HG03469 (cell line): ENCODE results near the gene IGLON5.

Experiments
- ATAC-seq: cut with Tn5 transposase; IDR thresholded peaks from one replicate; pipeline ENCODE4 v1.9.1; 2021; ENCODE audit warnings: mild to moderate bottlenecking, moderate library complexity, moderate number of reproducible peaks; ENCODE audit not compliant: unreplicated experiment

Gene IGLON5

GRCh38 chr19:51317376-51317775 is 5.9 kb downstream of the IGLON5 start:
- ATAC-seq: no peak

- ATAC-seq: no peak
Measured at GRCh38 chr19:51317968-51318367, 6.5 kb downstream of the IGLON5 start.

DNA sequence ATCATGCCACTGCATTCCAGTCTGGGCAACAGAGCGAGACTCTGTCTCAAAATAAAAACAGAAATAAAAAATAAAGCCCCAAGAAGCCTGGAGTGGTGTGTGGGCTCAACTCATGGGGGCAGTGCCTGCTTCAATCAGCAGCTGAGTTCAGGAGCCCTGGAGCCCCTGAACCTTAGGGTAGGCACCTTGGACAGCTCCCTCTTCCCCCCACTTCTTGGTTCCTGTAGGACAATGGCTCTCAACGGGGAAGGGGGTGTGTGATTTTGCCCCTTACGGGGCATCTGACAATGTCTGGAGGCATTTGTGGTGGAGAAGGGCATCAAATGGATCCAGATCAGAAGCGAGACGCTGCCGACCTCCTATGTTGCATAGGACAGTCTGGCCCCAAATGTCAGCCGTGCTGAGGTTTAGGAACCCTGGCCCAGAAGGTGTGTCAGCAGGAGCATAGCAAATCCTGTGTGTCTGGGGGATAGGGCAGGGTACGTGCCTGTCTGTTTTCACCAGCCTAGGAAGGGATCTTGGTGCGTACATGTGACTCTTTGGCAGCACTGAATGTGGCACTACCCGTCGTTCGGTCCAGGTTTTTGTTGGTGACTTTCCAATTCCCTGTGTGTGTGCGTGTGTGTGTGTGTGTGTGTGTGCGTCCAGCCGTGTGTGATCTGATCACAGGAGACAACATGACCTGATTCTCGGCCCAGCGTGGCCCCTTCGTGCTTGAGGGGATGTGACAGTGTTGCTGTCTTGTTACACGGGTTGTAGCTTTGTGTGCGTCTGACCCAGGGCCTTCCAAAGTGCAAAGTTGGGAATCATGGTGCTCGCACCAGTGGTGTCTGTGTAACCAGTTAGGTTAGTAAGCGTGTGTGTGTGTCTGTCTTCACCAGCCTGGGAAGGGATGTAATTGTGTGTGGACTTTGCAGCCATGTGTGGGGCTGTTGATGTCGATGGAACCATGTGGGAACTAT is 7.5 kb downstream of the IGLON5 start:
- ATAC-seq: no peak

- ATAC-seq: no peak
Measured at GRCh38 chr19:51319649-51320279, 8.3 kb downstream of the IGLON5 start.

DNA sequence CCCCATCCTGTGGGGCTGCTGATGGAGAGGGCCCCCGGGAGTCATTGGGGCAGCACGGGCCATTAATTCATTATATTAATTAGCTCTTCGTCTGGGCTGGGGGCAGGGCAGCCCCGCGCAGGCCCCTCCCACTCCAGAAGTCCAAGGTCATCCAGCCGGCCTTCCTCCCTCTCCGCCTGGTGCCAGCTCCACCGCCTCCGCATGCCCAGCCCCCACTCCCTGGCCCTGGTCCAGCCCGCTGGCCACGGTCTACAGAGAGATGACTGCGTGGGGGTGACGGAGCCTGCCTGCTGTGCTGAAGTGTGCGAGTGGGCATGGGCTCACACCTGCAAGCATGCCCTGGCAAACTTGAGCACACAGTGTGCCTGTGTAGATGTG is 8.8 kb downstream of the IGLON5 start:
- ATAC-seq: no peak

- no peak for ATAC-seq
Measured at GRCh38 chr19:51321799-51322198, 10.4 kb downstream of the IGLON5 start.

- ATAC-seq: no peak
Measured at GRCh38 chr19:51323481-51324166, 12.2 kb downstream of the IGLON5 start.

DNA sequence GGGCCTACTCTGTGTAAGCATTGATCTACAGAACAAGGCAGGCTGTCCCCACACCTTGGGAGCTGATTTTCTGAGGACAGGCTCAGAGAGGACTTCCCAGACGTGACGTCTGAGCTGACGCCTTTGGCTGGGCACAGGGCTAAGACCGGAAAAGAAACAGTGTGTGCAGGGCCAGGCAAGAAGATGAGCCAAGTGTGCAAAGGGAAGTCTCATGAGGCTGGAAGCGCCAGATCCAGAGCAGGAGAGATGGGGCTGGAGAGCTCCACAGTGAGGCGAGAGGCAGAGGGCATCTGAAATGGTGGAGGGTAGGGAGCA is 12.7 kb downstream of the IGLON5 start:
- no peak for ATAC-seq

- no peak for ATAC-seq
Measured at GRCh38 chr19:51325161-51325976, 13.9 kb downstream of the IGLON5 start.

DNA sequence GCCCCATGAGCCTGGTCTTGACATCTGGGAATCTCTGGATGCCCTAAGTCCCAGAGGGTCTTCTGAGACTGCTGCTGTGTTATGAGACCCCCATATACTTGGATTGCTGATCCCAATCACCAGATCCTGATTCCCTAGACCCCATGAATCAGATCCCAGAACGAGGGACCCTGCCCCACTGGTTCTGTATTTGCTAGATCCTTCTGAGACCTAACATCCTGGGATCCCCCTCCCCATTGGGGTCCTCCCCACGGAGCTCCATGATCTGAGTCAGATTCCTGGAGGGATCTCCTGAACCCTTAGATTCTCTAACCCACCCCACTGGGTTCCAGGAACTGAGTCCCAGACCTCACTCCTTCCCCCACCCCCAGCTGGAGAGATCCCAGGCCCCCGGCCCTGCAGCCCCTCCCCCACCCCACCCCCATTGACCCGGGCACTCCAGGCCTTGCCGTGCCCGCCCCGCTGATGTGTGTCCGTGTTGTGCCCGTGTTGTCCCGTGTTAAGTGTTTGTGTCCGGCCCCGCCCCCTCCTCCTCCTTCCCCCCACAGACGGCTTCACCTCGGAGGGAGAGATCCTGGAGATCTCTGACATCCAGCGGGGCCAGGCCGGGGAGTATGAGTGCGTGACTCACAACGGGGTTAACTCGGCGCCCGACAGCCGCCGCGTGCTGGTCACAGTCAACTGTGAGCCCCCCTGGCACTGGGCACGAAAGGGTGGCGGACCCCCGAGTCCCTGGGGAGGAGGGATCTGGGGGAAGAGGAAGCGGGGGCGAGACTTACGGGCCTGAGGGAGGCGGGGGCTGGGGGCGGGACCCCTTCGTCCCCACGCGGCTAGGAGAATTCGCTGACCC is 15.0 kb downstream of the IGLON5 start:
- ATAC-seq: no peak

DNA sequence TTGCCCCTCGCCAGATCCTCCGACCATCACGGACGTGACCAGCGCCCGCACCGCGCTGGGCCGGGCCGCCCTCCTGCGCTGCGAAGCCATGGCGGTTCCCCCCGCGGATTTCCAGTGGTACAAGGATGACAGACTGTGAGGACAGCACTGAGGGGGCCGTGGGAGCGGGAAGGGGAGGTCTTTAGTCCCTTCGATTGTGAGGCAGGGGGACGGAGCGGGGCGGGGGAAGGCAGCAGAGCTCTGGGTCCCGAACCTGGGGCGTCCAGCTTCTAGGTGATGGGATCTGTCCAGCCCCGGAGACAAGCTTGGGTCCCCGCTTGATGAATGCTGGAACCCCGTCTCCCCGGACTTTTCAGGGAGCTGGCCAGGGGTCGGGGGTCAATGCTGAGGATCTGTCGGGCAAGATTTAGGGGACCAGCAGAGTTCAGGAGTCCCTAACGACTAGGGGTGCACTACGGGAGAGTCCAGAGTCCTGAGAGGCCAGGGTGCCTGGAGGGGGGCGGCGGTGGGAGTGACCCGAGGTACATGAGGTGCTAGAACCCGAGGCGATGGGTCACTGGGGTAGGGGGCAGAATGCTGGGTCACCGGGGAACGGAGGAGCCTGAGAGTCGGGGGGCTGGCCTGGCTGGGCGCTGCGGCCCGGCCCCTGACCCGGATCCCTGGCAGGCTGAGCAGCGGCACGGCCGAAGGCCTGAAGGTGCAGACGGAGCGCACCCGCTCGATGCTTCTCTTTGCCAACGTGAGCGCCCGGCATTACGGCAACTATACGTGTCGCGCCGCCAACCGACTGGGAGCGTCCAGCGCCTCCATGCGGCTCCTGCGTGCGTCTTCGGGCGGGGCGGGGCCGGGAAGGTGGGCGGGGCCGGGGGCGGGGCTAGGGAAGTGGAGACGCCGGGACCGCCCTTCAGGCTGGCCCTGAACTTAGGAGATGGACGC is 15.9 kb downstream of the IGLON5 start:
- no peak for ATAC-seq

GRCh38 chr19:51329411-51329810 is 18.0 kb downstream of the IGLON5 start:
- ATAC-seq: no peak

GRCh38 chr19:51330366-51330765 is 18.9 kb downstream of the IGLON5 start:
- ATAC-seq: no peak

DNA sequence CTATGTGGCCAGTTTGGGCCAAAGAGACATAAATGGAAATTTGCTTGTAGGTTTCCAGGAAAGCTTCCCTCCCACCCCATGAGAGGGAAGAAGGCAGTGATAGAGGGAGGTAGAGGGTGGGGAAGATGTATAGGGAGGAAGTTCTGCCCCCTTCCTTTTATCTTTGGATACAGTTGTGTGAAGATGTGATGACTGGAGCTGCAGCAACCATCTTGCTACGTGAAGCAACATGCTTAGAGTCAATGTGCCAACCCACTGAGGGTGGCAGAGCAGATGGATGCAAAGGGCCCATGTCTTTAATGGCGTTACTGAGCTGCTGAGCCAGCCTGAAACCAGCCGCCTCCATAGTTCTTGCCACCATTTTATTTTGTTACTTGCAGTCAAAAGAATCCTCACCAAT is 19.7 kb downstream of the IGLON5 start:
- no peak for ATAC-seq

GRCh38 chr19:51331716-51332115 is 20.3 kb downstream of the IGLON5 start:
- no peak for ATAC-seq

DNA sequence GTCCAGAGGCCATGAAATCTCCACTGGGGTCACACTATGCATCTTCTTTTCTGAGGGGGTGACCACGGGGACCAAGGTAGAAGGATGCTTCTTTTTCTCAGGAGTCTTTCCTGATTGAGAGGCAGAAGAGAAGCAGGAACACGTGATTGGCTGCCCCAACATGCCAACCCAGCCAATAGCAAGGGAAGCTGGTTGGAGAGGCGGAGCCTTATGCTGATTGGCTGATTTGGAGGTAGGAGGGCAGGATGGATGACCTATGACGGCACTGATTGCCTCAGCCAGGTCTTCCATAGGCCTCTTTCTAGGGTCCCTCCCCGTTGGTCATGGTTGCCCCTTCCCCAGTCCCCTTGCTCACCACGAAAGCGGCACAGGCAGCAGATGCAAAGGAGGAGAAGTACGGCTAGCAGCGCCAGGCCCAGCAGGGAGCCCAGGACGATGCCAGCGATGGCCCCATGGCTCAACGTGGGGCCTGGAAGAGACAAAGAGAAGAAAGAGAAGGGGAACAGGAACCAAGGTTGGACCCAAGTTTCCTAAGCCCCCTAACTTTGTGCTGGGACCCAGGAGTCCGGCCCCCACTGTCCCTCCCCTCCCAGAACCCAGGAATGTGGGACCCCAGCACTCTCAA is 22.5 kb downstream of the IGLON5 start:
- no peak for ATAC-seq

GRCh38 chr19:51337141-51337860 is 25.9 kb downstream of the IGLON5 start:
- ATAC-seq: no peak
